ENCODE measurements around the gene MTHFD2.
"Not testable (repeated sequence)": the region's sequence is repeated elsewhere in the genome, so short reads cannot be mapped to it uniquely, and the experiment has no call there.

The MTHFD2 gene

DNA sequence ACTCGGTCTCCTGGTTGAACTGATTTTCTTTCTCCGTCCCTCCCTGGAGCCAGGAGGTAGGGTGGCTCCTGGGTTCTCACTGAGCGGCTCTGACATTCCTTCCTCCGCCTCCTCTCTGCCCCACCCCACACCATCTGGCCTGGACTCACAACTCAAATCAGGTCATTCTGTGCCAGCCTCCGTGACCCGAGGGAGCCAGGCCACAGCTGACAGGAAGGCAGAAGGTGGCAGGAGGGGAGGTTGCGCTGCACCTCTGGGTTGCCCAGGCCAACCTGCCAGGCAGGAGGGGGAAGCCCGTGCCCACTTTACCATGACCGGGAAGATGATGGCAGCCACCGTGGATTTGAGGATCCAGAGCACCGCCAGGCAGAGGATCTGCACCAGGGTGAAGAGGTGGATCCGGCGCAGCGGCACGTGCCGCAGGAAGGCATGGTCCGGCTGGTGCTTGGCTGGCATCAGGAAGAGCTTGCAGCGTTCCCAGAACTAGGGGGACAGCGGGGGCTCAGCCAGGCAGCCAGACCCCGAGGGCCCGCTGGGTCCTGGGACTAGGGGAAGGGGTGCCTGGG lies 28.3 kb downstream of the MTHFD2 start:
- no peak overlapping the region for H3K4me3 ChIP-seq (ENCODE audit: low read depth, low read length)
- no peak for DNase-seq (ENCODE audit: low read depth)
- TF ChIP-seq MYC (IDR thresholded peaks at IDR 0.05; ENCODE audit: low read depth, low read length), result no peak
- TF ChIP-seq, protein P1, sequence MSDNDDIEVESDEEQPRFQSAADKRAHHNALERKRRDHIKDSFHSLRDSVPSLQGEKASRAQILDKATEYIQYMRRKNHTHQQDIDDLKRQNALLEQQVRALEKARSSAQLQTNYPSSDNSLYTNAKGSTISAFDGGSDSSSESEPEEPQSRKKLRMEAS (IDR thresholded peaks at IDR 0.05; ENCODE audit: low read depth, low read length), result no peak
- no peak for TF ChIP-seq POLR2A (IDR thresholded peaks at IDR 0.05; ENCODE audit: extremely low read depth, insufficient read length)
- TF ChIP-seq, protein P2, sequence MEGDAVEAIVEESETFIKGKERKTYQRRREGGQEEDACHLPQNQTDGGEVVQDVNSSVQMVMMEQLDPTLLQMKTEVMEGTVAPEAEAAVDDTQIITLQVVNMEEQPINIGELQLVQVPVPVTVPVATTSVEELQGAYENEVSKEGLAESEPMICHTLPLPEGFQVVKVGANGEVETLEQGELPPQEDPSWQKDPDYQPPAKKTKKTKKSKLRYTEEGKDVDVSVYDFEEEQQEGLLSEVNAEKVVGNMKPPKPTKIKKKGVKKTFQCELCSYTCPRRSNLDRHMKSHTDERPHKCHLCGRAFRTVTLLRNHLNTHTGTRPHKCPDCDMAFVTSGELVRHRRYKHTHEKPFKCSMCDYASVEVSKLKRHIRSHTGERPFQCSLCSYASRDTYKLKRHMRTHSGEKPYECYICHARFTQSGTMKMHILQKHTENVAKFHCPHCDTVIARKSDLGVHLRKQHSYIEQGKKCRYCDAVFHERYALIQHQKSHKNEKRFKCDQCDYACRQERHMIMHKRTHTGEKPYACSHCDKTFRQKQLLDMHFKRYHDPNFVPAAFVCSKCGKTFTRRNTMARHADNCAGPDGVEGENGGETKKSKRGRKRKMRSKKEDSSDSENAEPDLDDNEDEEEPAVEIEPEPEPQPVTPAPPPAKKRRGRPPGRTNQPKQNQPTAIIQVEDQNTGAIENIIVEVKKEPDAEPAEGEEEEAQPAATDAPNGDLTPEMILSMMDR (IDR thresholded peaks at IDR 0.05; ENCODE audit: low read depth, low read length), result no peak

DNA sequence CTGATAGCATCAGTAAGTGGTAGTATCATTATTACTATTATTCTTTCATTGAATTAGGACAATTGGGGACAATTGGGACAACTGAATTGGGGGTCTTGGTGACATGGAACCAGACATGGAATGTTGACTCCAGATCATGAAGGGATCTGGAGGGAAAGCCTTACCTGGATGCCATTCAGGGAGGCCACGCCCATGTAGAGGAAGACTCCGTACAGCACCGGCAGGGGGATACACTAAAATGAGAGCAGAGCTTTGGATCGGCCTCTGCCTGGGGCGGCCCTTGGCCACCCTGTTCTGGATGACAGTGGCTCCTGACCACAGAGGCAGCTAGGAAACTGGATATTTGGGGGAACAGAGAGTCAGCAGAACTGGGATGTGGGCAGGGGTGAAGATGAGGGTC lies 29.2 kb downstream of the MTHFD2 start:
- DNase-seq (ENCODE audit: low read depth), result no peak
- H3K4me3 ChIP-seq (ENCODE audit: low read depth, low read length), result no peak overlapping the region
- no peak for TF ChIP-seq MYC (IDR thresholded peaks at IDR 0.05; ENCODE audit: low read depth, low read length)
- TF ChIP-seq, protein P2 (IDR thresholded peaks at IDR 0.05; ENCODE audit: low read depth, low read length), result no peak
- TF ChIP-seq POLR2A (IDR thresholded peaks at IDR 0.05; ENCODE audit: extremely low read depth, insufficient read length), result no peak
- TF ChIP-seq, protein P1 (IDR thresholded peaks at IDR 0.05; ENCODE audit: low read depth, low read length), result no peak

DNA sequence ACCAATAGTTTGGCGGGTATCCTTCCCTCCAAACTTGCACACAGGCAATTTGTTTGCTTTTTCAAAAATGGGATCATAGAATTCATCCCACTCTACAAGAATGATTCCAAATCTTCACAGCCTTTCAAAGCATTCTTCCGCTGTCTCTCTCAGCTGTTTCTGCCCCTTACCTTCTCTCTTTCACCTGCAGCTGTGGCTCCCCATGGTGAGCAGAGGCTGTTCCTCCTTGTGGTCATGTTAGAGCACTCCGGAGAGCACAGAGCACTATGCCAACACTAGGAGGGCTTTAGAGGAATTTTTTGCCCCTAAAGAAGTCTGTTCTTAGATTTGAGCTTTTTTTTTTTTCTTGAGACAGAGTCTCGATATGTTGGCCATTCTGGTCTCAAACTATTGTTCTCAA lies 30.4 kb downstream of the MTHFD2 start:
- no peak overlapping the region for H3K4me3 ChIP-seq (ENCODE audit: low read depth, low read length)
- TF ChIP-seq POLR2A (IDR thresholded peaks at IDR 0.05; ENCODE audit: extremely low read depth, insufficient read length), result no peak
- DNase-seq (ENCODE audit: low read depth), result no peak

DNA sequence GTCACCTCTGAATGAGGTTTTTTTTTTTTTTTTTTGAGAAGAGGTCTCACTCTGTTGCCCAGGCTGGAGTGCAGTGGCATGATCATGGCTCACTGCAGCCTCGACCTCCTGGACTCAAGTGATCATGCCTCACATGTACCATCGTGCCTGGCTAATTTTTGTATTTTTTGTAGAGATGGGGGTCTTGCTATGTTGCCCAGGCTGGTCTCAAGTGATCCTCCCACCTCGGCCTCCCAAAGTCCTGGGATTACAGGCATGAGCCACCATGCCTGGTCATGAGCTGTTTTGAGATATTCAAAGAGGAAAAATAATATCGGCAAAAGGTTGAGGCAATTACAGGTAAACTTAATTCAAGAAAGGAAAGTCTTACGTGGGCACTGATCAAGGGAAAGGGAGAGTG lies 31.4 kb downstream of the MTHFD2 start:
- not testable (repeated sequence) for DNase-seq (ENCODE audit: low read depth); H3K4me3 ChIP-seq (ENCODE audit: low read depth, low read length)

DNA sequence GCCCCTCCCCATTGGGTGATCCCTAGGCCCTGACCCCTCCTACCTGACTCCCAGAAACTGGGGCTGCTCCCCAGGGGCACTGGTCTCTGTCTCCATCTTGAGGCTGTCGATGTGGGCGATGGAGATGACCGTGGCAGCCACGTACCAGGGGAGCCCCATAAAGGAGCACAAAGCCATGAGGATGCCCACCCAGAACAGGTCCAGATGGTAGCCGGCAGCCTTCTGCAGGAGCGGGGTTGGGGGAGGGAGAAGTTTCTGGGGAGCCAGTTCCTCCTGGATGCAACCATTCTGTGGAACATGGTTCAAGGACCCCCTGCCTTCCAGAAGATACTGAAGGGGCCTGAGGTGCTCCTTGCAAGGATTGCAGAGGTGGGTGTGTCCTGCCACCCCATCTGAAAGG lies 34.0 kb downstream of the MTHFD2 start:
- DNase-seq (ENCODE audit: low read depth), result peak; percentile 22
- H3K4me3 ChIP-seq (ENCODE audit: low read depth, low read length), result no peak overlapping the region
- TF ChIP-seq, protein P2 (IDR thresholded peaks at IDR 0.05; ENCODE audit: low read depth, low read length), result no peak
- no peak for TF ChIP-seq MYC (IDR thresholded peaks at IDR 0.05; ENCODE audit: low read depth, low read length)
- no peak for TF ChIP-seq POLR2A (IDR thresholded peaks at IDR 0.05; ENCODE audit: extremely low read depth, insufficient read length)
- TF ChIP-seq, protein P1 (IDR thresholded peaks at IDR 0.05; ENCODE audit: low read depth, low read length), result no peak

DNA sequence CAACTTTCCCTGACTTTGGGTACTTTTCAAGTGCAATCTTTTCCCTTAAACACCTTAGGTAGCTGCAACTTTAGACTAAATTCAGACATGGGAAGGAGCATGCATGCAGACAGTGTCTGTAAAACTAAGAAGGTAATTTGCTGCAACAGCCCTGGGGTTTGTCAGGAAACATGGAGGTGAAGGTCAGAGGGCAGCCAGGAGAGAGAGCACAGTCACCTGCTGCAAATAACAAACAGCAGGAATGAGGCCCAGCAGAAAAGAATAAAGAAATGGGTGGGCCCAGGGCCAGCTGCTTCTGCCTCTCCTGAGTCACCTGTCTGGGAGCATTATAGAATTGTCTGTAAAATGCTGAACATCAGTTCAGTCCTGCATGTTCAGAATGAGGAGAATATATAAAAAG lies 35.2 kb downstream of the MTHFD2 start:
- no peak overlapping the region for H3K4me3 ChIP-seq (ENCODE audit: low read depth, low read length)
- no peak for DNase-seq (ENCODE audit: low read depth)
- TF ChIP-seq POLR2A (IDR thresholded peaks at IDR 0.05; ENCODE audit: extremely low read depth, insufficient read length), result no peak
- TF ChIP-seq, protein P1 (IDR thresholded peaks at IDR 0.05; ENCODE audit: low read depth, low read length), result no peak
- TF ChIP-seq MYC (IDR thresholded peaks at IDR 0.05; ENCODE audit: low read depth, low read length), result no peak
- TF ChIP-seq, protein P2 (IDR thresholded peaks at IDR 0.05; ENCODE audit: low read depth, low read length), result no peak

DNA sequence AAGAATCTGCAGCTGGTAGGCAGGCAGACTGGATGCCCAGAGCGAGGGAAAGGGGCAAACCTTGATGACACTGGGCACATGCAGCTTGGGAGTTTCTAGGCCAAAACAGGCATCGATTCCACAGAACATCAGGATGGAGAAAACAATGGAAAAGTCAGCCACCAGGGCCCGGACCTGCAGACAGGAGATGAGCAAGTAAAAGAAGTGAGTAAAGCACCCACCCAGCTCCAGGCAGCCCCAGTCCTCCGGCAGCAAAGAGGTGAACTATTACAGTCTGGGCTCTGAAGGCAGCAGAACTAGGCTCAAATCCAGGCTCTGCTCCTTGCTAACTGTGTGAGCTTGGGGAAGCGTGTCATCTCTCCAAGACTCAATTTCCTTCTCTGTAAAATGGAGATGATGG lies 36.6 kb downstream of the MTHFD2 start:
- TF ChIP-seq, protein P2 (IDR thresholded peaks at IDR 0.05; ENCODE audit: low read depth, low read length), result no peak
- TF ChIP-seq, protein P1 (IDR thresholded peaks at IDR 0.05; ENCODE audit: low read depth, low read length), result no peak
- no peak for TF ChIP-seq POLR2A (IDR thresholded peaks at IDR 0.05; ENCODE audit: extremely low read depth, insufficient read length)
- TF ChIP-seq MYC (IDR thresholded peaks at IDR 0.05; ENCODE audit: low read depth, low read length), result no peak
- H3K4me3 ChIP-seq (ENCODE audit: low read depth, low read length), result no peak overlapping the region
- DNase-seq (ENCODE audit: low read depth), result no peak
